ENCODE data around the gene MRPL36. TPM values are rescaled to one million over a fixed set of nuclear protein-coding genes. Genes with fewer than 3 reads are reported as not detected.

MRPL36 gene
- total and polyA plus RNA-seq, 2 donors (not counting 1 experiment from before 2014, with no cell fraction given), result 47.9 to 54.8 TPM

GRCh38 chr5:1751864-1752822 is 47.5 kb downstream of the MRPL36 start:
- no peak overlapping the region for H3K27ac ChIP-seq (ENCODE audit: insufficient read depth, low read length)
- H3K9ac ChIP-seq (ENCODE audit: insufficient read depth, low read length), result no peak overlapping the region
- H3K79me2 ChIP-seq (ENCODE audit: control insufficient read depth, insufficient read depth, low read length), result no peaks in the 10 kb centered on the region
- no peaks in the 10 kb centered on the region for H4K20me1 ChIP-seq (ENCODE audit: control insufficient read depth, extremely low read depth, insufficient read depth, low read length)
- no peaks in the 10 kb centered on the region for H3K36me3 ChIP-seq (ENCODE audit: control insufficient read depth, insufficient read depth, low read length)
- H3K4me1 ChIP-seq (ENCODE audit: control insufficient read depth, extremely low read depth, insufficient read depth, low read length), result no peaks in the 10 kb centered on the region
- H3K4me2 ChIP-seq (ENCODE audit: extremely low read depth, insufficient read depth, low read length), result no peak overlapping the region
- DNase-seq (ENCODE audit: low read depth in 2 of 2), result no peak
- no peak overlapping the region for H2AFZ ChIP-seq (ENCODE audit: low read length)
- H3K27me3 ChIP-seq (ENCODE audit: control insufficient read depth, insufficient read depth, low read length), result no peaks in the 10 kb centered on the region
- no peaks in the 10 kb centered on the region for H3K9me3 ChIP-seq (ENCODE audit: control insufficient read depth, insufficient read depth, low read depth, low read length)
- no peak overlapping the region for H3K4me3 ChIP-seq (replicated peaks in 1 of 4; ENCODE audit: control extremely low read depth in 1 of 4, insufficient read depth in 1 of 4, low read depth in 3 of 4, low read length in 4 of 4)
- TF ChIP-seq CTCF (conservative IDR thresholded peaks at IDR 0.05 in 1 of 2, IDR thresholded peaks at IDR 0.05 in 1 of 2; ENCODE audit: low read depth in 1 of 2, low read length in 2 of 2), result no peak
- TF ChIP-seq EZH2 (IDR thresholded peaks at IDR 0.05; ENCODE audit: low read length, missing control alignments), result no peak

- H3K4me3 ChIP-seq (replicated peaks in 1 of 4; ENCODE audit: control extremely low read depth in 1 of 4, insufficient read depth in 1 of 4, low read depth in 3 of 4, low read length in 4 of 4), result no peak overlapping the region
- no peaks in the 10 kb centered on the region for H3K79me2 ChIP-seq (ENCODE audit: control insufficient read depth, insufficient read depth, low read length)
- H3K27ac ChIP-seq (ENCODE audit: insufficient read depth, low read length), result no peak overlapping the region
- no peak for DNase-seq (ENCODE audit: low read depth in 2 of 2)
- H3K36me3 ChIP-seq (ENCODE audit: control insufficient read depth, insufficient read depth, low read length), result no peaks in the 10 kb centered on the region
- H2AFZ ChIP-seq (ENCODE audit: low read length), result no peak overlapping the region
- H3K9ac ChIP-seq (ENCODE audit: insufficient read depth, low read length), result no peak overlapping the region
- TF ChIP-seq EZH2 (IDR thresholded peaks at IDR 0.05; ENCODE audit: low read length, missing control alignments) (no peak), CTCF (conservative IDR thresholded peaks at IDR 0.05 in 1 of 2, IDR thresholded peaks at IDR 0.05 in 1 of 2; ENCODE audit: low read depth in 1 of 2, low read length in 2 of 2) (no peak)
- H3K27me3 ChIP-seq (ENCODE audit: control insufficient read depth, insufficient read depth, low read length), result no peaks in the 10 kb centered on the region
- H4K20me1 ChIP-seq (ENCODE audit: control insufficient read depth, extremely low read depth, insufficient read depth, low read length), result no peaks in the 10 kb centered on the region
- H3K9me3 ChIP-seq (ENCODE audit: control insufficient read depth, insufficient read depth, low read depth, low read length), result no peaks in the 10 kb centered on the region
- no peak overlapping the region for H3K4me2 ChIP-seq (ENCODE audit: extremely low read depth, insufficient read depth, low read length)
- H3K4me1 ChIP-seq (ENCODE audit: control insufficient read depth, extremely low read depth, insufficient read depth, low read length), result no peaks in the 10 kb centered on the region
Observed at GRCh38 chr5:1751026-1751863, 48.4 kb downstream of the MRPL36 start.

DNA sequence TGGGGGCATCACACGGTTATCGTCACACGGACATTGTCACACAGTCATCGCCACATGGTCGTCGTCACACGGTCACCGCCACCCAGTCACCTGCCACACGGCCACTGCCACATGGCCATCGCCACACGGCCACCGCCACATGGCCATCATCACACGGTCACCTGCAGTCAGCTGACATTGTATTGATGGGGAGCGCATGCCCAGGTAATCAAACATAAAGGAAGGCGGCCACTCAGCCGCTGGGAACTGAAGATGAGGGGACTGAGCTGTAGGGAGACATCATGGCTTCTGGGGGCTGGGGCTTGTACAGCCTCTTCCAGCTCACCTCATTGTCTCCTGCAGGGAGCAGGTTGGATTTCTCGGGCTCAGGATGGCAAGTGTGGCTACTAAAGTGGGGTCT is 49.2 kb downstream of the MRPL36 start:
- DNase-seq (ENCODE audit: low read depth in 2 of 2), result no peak
- H4K20me1 ChIP-seq (ENCODE audit: control insufficient read depth, extremely low read depth, insufficient read depth, low read length), result no peaks in the 10 kb centered on the region
- H3K4me1 ChIP-seq (ENCODE audit: control insufficient read depth, extremely low read depth, insufficient read depth, low read length), result no peaks in the 10 kb centered on the region
- H3K27me3 ChIP-seq (ENCODE audit: control insufficient read depth, insufficient read depth, low read length), result no peaks in the 10 kb centered on the region
- no peaks in the 10 kb centered on the region for H3K9me3 ChIP-seq (ENCODE audit: control insufficient read depth, insufficient read depth, low read depth, low read length)
- TF ChIP-seq CTCF (conservative IDR thresholded peaks at IDR 0.05 in 1 of 2, IDR thresholded peaks at IDR 0.05 in 1 of 2; ENCODE audit: low read depth in 1 of 2, low read length in 2 of 2) (no peak), EZH2 (IDR thresholded peaks at IDR 0.05; ENCODE audit: low read length, missing control alignments) (no peak)
- H3K4me3 ChIP-seq (replicated peaks in 1 of 4; ENCODE audit: control extremely low read depth in 1 of 4, insufficient read depth in 1 of 4, low read depth in 3 of 4, low read length in 4 of 4), result no peak overlapping the region
- H2AFZ ChIP-seq (ENCODE audit: low read length), result no peak overlapping the region
- H3K27ac ChIP-seq (ENCODE audit: insufficient read depth, low read length), result no peak overlapping the region
- H3K9ac ChIP-seq (ENCODE audit: insufficient read depth, low read length), result no peak overlapping the region
- no peaks in the 10 kb centered on the region for H3K36me3 ChIP-seq (ENCODE audit: control insufficient read depth, insufficient read depth, low read length)
- no peak overlapping the region for H3K4me2 ChIP-seq (ENCODE audit: extremely low read depth, insufficient read depth, low read length)
- H3K79me2 ChIP-seq (ENCODE audit: control insufficient read depth, insufficient read depth, low read length), result no peaks in the 10 kb centered on the region
